GM12874 (cell line): ENCODE data around the gene MYOD1.

ENCODE experiments used
- CTCF ChIP-seq: IDR thresholded peaks from 2 replicates; pipeline ENCODE4 v1.5.1; 2011; ENCODE audit warnings: low read depth, mild to moderate bottlenecking, control low read depth, low read length, moderate library complexity; ENCODE audit not compliant: insufficient read depth

The MYOD1 gene

DNA sequence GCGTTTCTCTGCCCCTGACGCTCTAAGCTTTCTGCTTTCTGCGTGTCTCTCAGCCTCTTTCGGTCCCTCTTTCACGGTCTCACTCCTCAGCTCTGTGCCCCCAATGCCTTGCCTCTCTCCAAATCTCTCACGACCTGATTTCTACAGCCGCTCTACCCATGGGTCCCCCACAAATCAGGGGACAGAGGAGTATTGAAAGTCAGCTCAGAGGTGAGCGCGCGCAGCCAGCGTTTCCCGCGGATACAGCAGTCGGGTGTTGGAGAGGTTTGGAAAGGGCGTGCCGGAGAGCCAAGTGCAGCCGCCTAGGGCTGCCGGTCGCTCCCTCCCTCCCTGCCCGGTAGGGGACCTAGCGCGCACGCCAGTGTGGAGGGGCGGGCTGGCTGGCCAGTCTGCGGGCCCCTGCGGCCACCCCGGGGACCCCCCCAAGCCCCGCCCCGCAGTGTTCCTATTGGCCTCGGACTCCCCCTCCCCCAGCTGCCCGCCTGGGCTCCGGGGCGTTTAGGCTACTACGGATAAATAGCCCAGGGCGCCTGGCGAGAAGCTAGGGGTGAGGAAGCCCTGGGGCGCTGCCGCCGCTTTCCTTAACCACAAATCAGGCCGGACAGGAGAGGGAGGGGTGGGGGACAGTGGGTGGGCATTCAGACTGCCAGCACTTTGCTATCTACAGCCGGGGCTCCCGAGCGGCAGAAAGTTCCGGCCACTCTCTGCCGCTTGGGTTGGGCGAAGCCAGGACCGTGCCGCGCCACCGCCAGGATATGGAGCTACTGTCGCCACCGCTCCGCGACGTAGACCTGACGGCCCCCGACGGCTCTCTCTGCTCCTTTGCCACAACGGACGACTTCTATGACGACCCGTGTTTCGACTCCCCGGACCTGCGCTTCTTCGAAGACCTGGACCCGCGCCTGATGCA is at the start of gene MYOD1:
TSS of gene MYOD1 (plus strand) at position 544 of the 910 bp plus-strand sequence. CDS start at position 756, 212 bp downstream.
- no peak for TF ChIP-seq CTCF

DNA sequence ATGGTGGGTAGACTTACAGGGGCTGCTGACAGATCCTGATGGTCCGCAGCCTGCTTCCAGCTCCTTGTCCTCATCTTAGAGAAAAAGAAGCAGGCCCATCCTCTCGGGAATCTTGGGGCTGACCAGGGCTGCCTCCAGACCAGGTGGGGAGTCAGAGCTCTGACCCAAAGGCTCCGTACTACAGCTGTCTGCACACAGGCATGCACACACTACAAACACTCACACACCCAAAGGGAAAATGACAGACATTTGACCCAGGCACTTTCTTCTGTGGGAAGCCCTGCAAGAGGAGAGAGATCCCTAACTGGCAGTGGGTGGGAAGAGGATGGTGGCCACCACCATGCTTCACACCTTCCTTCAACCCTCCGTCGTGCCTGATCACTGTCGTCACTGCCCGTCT is 46.9 kb upstream of the MYOD1 start:
- TF ChIP-seq CTCF = no peak

DNA sequence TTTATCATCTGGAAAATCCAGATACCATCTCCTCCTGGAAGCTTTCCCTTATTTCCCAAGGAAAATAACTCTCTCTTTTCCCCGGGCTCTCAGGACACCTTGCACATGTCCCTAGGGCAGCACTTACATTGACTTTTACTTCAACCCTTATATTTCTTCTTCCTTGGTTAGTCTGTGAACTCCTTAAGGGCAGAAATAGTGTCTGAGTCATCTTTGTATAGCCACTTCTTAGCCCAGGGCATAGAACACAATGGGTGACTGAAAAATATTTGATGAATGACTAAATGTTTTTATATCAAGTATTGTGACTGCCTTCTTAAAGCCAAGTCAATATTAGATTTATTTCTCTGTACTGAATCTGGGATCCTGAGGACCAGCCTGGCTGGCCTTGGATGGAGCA is 45.4 kb upstream of the MYOD1 start:
- TF ChIP-seq CTCF = no peak

DNA sequence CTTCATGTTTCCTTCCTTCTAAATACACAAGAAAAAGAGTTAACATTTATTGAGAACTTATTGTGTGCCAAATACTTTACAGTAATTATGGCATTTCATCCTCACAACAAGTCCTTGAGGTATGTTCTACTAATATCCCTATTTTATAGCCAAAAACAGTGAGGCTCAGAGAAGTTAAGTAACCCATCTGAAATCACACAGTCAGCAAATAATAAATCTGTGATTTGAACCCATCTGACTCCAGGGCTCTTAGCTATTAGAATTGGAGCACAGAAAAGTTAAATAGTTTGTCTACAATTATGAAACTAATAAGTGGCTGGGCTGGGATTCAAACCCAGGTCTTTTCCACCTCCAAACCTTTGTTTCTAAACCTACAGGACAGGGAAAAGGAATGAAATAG is 36.5 kb upstream of the MYOD1 start:
- TF ChIP-seq CTCF = no peak

DNA sequence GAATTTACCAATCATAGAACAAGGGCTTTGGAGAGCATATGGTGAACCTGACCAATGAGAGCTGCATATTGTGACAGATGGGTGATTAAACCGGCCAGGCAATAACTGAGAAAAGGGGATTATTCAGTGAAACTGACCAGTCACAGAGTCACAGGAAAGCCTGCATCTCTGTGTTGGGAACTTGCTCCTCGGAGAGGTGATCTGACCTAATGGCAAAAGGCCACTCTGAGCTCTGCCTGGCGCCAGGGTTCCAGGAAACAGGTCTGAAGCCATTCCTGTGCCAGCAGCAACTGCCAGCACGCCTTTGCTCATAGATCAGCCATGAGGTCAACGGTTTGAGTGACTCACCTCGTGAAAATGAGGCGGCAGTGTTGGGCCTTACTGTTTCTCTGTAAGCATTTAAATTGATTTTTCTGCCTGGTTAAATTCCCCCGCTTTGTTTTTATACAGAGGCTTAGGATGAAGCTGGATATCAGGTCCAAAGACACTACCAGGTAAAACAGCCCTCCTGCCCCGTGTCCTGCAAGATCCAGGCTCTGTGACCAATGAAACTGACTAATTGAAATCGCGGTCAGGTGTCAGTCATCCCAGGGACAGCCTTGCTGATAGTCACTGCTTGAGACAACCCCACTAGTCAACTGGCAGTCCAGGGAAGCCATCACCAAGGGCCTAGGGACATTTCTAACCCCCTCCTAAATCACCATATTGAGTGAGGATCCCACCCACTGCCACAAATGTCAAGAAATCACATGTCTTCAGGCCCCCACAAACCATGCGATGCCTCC is 35.8 kb upstream of the MYOD1 start:
- TF ChIP-seq CTCF = no peak

DNA sequence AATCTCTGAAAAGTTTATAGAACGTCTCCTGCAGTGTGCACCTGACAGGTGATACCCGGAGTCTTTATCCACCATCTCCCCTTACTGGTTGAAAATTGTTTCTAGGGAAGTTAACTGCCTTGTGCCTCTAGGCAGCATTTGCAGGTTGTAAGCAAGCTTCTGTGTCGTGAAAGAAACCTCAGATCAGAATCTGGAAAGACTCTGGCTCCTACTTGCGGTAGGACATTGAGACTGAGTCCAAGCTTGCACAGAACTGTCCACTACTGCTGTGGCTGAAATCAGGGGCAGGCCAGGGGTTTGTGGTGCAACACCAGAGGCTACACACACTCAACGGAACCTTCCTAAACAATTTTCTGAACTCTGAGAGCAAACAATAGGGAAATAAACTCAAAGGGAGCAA is 34.8 kb upstream of the MYOD1 start:
- TF ChIP-seq CTCF = no peak

DNA sequence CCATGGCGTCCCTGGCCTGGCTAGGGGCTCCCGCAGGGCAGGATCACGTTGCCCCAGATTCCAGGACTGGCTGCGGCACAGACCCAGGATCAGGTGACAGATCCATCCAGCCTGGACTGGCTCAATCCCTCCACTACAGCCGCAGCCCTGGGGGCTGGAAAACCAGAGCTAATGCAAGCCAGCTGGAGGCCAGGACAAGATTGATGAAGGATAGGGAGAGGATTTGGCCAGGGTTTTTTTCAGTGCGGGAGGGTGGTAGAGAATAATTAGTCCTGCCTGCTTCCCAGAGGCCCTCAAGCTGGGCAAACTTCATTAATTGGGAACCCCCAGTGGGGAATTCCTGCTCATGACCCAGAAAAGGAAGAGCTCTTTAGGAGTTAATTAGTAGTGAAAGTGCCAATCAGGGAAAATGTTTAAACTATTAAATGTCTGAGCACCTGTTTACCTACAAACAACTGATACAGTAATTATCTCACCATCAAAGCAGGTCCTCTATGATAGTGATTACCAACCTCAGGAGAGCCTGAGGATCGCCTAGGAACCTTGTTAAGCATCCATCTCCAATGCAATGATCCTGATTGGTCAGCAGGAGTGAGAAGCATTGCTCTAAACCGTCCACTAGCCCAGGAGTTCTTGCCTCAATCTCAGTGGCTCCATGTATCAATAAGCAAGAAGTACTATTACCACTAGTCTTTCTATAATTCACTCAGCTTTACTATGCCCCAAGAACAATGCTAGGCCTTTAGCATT is 33.0 kb upstream of the MYOD1 start:
- no peak for TF ChIP-seq CTCF
